Upper lobe of left lung (tissue), 4 donors: Measurements from ENCODE around the gene RBFOX2.

Experiments
- EP300 ChIP-seq, 4 donors: sonication (generic); formaldehyde crosslinking; IDR thresholded peaks; one replicate each; pipeline ENCODE4 v1.5.1; 2017; ENCODE audit warnings: antibody characterized with exemption in 4 of 4, control low read depth in 2 of 4
- POLR2A ChIP-seq, 4 donors: fragments of 450-650 bp; IDR thresholded peaks; one replicate each; pipeline ENCODE4 v1.5.1; 2016 to 2017; ENCODE audit warnings: antibody characterized with exemption in 4 of 4, mild to moderate bottlenecking in 2 of 4
- POLR2AphosphoS5 ChIP-seq, 2 donors: sonication (generic); formaldehyde crosslinking; IDR thresholded peaks; one replicate each; pipeline ENCODE4 v1.5.1; 2017; ENCODE audit warnings: antibody characterized with exemption in 2 of 2
- TF ChIP-seq, protein P1 (sequence below), 6 experiments: fragments of 450-650 bp in 4 of 6; fragments of 200-600 bp in 2 of 6; sonication (generic) in 2 of 6; IDR thresholded peaks; one replicate each; pipeline ENCODE4 v1.5.1; 2016 to 2019; ENCODE audit warnings: antibody characterized with exemption in 6 of 6

DNA sequence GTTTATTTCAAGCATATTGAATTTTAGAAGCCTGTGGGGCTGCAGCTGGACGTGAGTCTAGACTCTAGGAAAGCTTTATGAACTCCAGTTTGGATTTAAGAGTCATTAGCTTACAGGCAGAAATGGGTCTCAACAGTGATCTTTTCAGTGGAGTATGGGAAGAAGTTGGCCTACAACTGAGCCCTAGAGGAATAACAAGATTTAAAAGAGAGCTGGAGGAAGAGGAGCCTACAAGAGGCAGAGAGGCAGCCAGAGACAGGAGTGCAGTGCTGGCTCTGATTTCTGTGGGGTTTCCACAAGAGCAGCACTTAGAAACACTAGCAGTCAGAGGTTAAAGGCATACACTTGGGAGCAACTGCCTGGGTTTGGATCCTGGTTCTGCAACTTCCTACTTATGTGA, 293.1 kb downstream of the RBFOX2 start:
- TF ChIP-seq POLR2AphosphoS5 (IDR thresholded peaks at IDR 0.05) (no peak), EP300 (IDR thresholded peaks at IDR 0.05) (no peak), POLR2A (IDR thresholded peaks at IDR 0.05) (no peak)
- TF ChIP-seq, protein P1, sequence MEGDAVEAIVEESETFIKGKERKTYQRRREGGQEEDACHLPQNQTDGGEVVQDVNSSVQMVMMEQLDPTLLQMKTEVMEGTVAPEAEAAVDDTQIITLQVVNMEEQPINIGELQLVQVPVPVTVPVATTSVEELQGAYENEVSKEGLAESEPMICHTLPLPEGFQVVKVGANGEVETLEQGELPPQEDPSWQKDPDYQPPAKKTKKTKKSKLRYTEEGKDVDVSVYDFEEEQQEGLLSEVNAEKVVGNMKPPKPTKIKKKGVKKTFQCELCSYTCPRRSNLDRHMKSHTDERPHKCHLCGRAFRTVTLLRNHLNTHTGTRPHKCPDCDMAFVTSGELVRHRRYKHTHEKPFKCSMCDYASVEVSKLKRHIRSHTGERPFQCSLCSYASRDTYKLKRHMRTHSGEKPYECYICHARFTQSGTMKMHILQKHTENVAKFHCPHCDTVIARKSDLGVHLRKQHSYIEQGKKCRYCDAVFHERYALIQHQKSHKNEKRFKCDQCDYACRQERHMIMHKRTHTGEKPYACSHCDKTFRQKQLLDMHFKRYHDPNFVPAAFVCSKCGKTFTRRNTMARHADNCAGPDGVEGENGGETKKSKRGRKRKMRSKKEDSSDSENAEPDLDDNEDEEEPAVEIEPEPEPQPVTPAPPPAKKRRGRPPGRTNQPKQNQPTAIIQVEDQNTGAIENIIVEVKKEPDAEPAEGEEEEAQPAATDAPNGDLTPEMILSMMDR (IDR thresholded peaks at IDR 0.05), result no peak
